Measurements from ENCODE around the gene TUBB4B.

The TUBB4B gene

GRCh38 chr9:137200311-137201204, 40.5 kb upstream of the TUBB4B start, which contains the start of gene TPRN:
Gene TPRN (minus strand): TSS chr9:137200741. CDS start chr9:137200711, 30 bp downstream.
- H3K4me3 ChIP-seq (ENCODE audit: low read depth, low read length): peak within 1 kb of the TSS; percentile 79
- no peaks in the 10 kb centered on the region for H3K27me3 ChIP-seq (ENCODE audit: control insufficient read depth, insufficient read depth, low read length)
- peak within 1 kb of the TSS; percentile 85 for H3K9ac ChIP-seq (ENCODE audit: low read depth, low read length)
- no peaks in the 10 kb centered on the region for H3K36me3 ChIP-seq (ENCODE audit: control insufficient read depth, insufficient read depth, low read length)
- H3K9me3 ChIP-seq (ENCODE audit: control insufficient read depth, insufficient read depth, low read length): no peaks in the 10 kb centered on the region
- peaks cover 3% of the 10 kb centered on the region for H3K4me1 ChIP-seq (ENCODE audit: control insufficient read depth, insufficient read depth, low read length)

GRCh38 chr9:137201205-137201868, 39.8 kb upstream of the TUBB4B start:
- Histone ChIP-seq H3K4me3 (ENCODE audit: low read depth, low read length) (peak overlapping the region; percentile 79), H3K9me3 (ENCODE audit: control insufficient read depth, insufficient read depth, low read length) (no peaks in the 10 kb centered on the region), H3K27me3 (ENCODE audit: control insufficient read depth, insufficient read depth, low read length) (no peaks in the 10 kb centered on the region), H3K4me1 (ENCODE audit: control insufficient read depth, insufficient read depth, low read length) (peaks cover 3% of the 10 kb centered on the region), H3K9ac (ENCODE audit: low read depth, low read length) (peak overlapping the region; percentile 85), H3K36me3 (ENCODE audit: control insufficient read depth, insufficient read depth, low read length) (no peaks in the 10 kb centered on the region)

- Histone ChIP-seq H3K4me3 (ENCODE audit: low read depth, low read length) (no peak overlapping the region), H3K9me3 (ENCODE audit: control insufficient read depth, insufficient read depth, low read length) (no peaks in the 10 kb centered on the region), H3K27me3 (ENCODE audit: control insufficient read depth, insufficient read depth, low read length) (no peaks in the 10 kb centered on the region), H3K36me3 (ENCODE audit: control insufficient read depth, insufficient read depth, low read length) (peaks cover 4% of the 10 kb centered on the region), H3K4me1 (ENCODE audit: control insufficient read depth, insufficient read depth, low read length) (peaks cover 3% of the 10 kb centered on the region), H3K9ac (ENCODE audit: low read depth, low read length) (no peak overlapping the region)
Measured at GRCh38 chr9:137202966-137203365, 38.1 kb upstream of the TUBB4B start.

GRCh38 chr9:137204731-137205125, 36.4 kb upstream of the TUBB4B start:
- H3K9me3 ChIP-seq (ENCODE audit: control insufficient read depth, insufficient read depth, low read length): no peaks in the 10 kb centered on the region
- H3K9ac ChIP-seq (ENCODE audit: low read depth, low read length): peak overlapping the region; percentile 82
- H3K36me3 ChIP-seq (ENCODE audit: control insufficient read depth, insufficient read depth, low read length): peaks cover 11% of the 10 kb centered on the region
- H3K27me3 ChIP-seq (ENCODE audit: control insufficient read depth, insufficient read depth, low read length): no peaks in the 10 kb centered on the region
- H3K4me3 ChIP-seq (ENCODE audit: low read depth, low read length): peak overlapping the region; percentile 98
- peaks cover 3% of the 10 kb centered on the region for H3K4me1 ChIP-seq (ENCODE audit: control insufficient read depth, insufficient read depth, low read length)

GRCh38 chr9:137205126-137206069, 35.7 kb upstream of the TUBB4B start, which contains the start of the genes NDOR1 and TMEM203:
Gene NDOR1 (plus strand): TSS chr9:137205700. CDS start chr9:137205778, 78 bp downstream.
Gene TMEM203 (minus strand): TSS chr9:137205648. CDS start chr9:137205414, 234 bp downstream.
- peak within 1 kb of the TSS; percentile 82 for H3K9ac ChIP-seq (ENCODE audit: low read depth, low read length)
- H3K4me3 ChIP-seq (ENCODE audit: low read depth, low read length): peak within 1 kb of the TSS; percentile 98
- H3K4me1 ChIP-seq (ENCODE audit: control insufficient read depth, insufficient read depth, low read length): peaks cover 3% of the 10 kb centered on the region
- no peaks in the 10 kb centered on the region for H3K9me3 ChIP-seq (ENCODE audit: control insufficient read depth, insufficient read depth, low read length)
- peaks cover 11% of the 10 kb centered on the region for H3K36me3 ChIP-seq (ENCODE audit: control insufficient read depth, insufficient read depth, low read length)
- H3K27me3 ChIP-seq (ENCODE audit: control insufficient read depth, insufficient read depth, low read length): no peaks in the 10 kb centered on the region

GRCh38 chr9:137206602-137207001, 34.5 kb upstream of the TUBB4B start:
- H3K27me3 ChIP-seq (ENCODE audit: control insufficient read depth, insufficient read depth, low read length): no peaks in the 10 kb centered on the region
- no peak overlapping the region for H3K9ac ChIP-seq (ENCODE audit: low read depth, low read length)
- no peaks in the 10 kb centered on the region for H3K9me3 ChIP-seq (ENCODE audit: control insufficient read depth, insufficient read depth, low read length)
- peaks cover 11% of the 10 kb centered on the region for H3K36me3 ChIP-seq (ENCODE audit: control insufficient read depth, insufficient read depth, low read length)
- peak overlapping the region; percentile 98 for H3K4me3 ChIP-seq (ENCODE audit: low read depth, low read length)
- H3K4me1 ChIP-seq (ENCODE audit: control insufficient read depth, insufficient read depth, low read length): peaks cover 3% of the 10 kb centered on the region

- no peaks in the 10 kb centered on the region for H3K27me3 ChIP-seq (ENCODE audit: control insufficient read depth, insufficient read depth, low read length)
- H3K9ac ChIP-seq (ENCODE audit: low read depth, low read length): no peak overlapping the region
- peaks cover 42% of the 10 kb centered on the region for H3K36me3 ChIP-seq (ENCODE audit: control insufficient read depth, insufficient read depth, low read length)
- no peaks in the 10 kb centered on the region for H3K9me3 ChIP-seq (ENCODE audit: control insufficient read depth, insufficient read depth, low read length)
- H3K4me3 ChIP-seq (ENCODE audit: low read depth, low read length): no peak overlapping the region
- no peaks in the 10 kb centered on the region for H3K4me1 ChIP-seq (ENCODE audit: control insufficient read depth, insufficient read depth, low read length)
Measured at GRCh38 chr9:137211532-137211931, 29.6 kb upstream of the TUBB4B start.

GRCh38 chr9:137212520-137212919, 28.6 kb upstream of the TUBB4B start:
- Histone ChIP-seq H3K4me3 (ENCODE audit: low read depth, low read length) (no peak overlapping the region), H3K36me3 (ENCODE audit: control insufficient read depth, insufficient read depth, low read length) (peaks cover 41% of the 10 kb centered on the region), H3K9me3 (ENCODE audit: control insufficient read depth, insufficient read depth, low read length) (no peaks in the 10 kb centered on the region), H3K27me3 (ENCODE audit: control insufficient read depth, insufficient read depth, low read length) (no peaks in the 10 kb centered on the region), H3K9ac (ENCODE audit: low read depth, low read length) (no peak overlapping the region), H3K4me1 (ENCODE audit: control insufficient read depth, insufficient read depth, low read length) (no peaks in the 10 kb centered on the region)

GRCh38 chr9:137213160-137214060, 27.7 kb upstream of the TUBB4B start:
- no peak overlapping the region for H3K9ac ChIP-seq (ENCODE audit: low read depth, low read length)

GRCh38 chr9:137214620-137215019, 26.5 kb upstream of the TUBB4B start:
- Histone ChIP-seq H3K4me1 (ENCODE audit: control insufficient read depth, insufficient read depth, low read length) (no peaks in the 10 kb centered on the region), H3K27me3 (ENCODE audit: control insufficient read depth, insufficient read depth, low read length) (no peaks in the 10 kb centered on the region), H3K9ac (ENCODE audit: low read depth, low read length) (no peak overlapping the region), H3K36me3 (ENCODE audit: control insufficient read depth, insufficient read depth, low read length) (peaks cover 35% of the 10 kb centered on the region), H3K4me3 (ENCODE audit: low read depth, low read length) (no peak overlapping the region), H3K9me3 (ENCODE audit: control insufficient read depth, insufficient read depth, low read length) (no peaks in the 10 kb centered on the region)

More at GRCh38 chr9:137213160-137214060, 27.7 kb upstream of the TUBB4B start:
- no peak overlapping the region for H3K4me3 ChIP-seq (ENCODE audit: low read depth, low read length)
- H3K9me3 ChIP-seq (ENCODE audit: control insufficient read depth, insufficient read depth, low read length): no peaks in the 10 kb centered on the region
- peaks cover 41% of the 10 kb centered on the region for H3K36me3 ChIP-seq (ENCODE audit: control insufficient read depth, insufficient read depth, low read length)
- H3K27me3 ChIP-seq (ENCODE audit: control insufficient read depth, insufficient read depth, low read length): no peaks in the 10 kb centered on the region
- H3K4me1 ChIP-seq (ENCODE audit: control insufficient read depth, insufficient read depth, low read length): no peaks in the 10 kb centered on the region

Measured in iPS-15b (cell line).